Esophagus (tissue), 2 donors: ENCODE data around the gene TMEM181. TPM values are rescaled to one million over a fixed set of nuclear protein-coding genes. Genes with fewer than 3 reads are reported as not detected.
"Not testable (repeated sequence)": the region's sequence is repeated elsewhere in the genome, so short reads cannot be mapped to it uniquely, and the experiment has no call there.

Experiments used
- H3K27ac ChIP-seq, 2 donors: one replicate each; pipeline ENCODE4 v1.5.1; 2013; ENCODE audit warnings: low read depth in 2 of 2, mild to moderate bottlenecking in 2 of 2, inconsistent platforms in 1 of 2, low read length in 1 of 2, moderate library complexity in 1 of 2
- H3K27me3 ChIP-seq, 2 donors: one replicate each; pipeline ENCODE4 v1.6.1; 2013; ENCODE audit warnings: low read length in 2 of 2, control low read depth in 1 of 2, mild to moderate bottlenecking in 1 of 2; ENCODE audit not compliant: insufficient read depth in 2 of 2, control insufficient read depth in 1 of 2
- H3K36me3 ChIP-seq, 2 donors: one replicate each; pipeline ENCODE4 v1.6.1; 2013; ENCODE audit warnings: low read length in 1 of 2; ENCODE audit not compliant: control insufficient read depth in 2 of 2, insufficient read depth in 2 of 2
- H3K4me1 ChIP-seq, 2 donors: one replicate each; pipeline ENCODE4 v1.6.1; 2013; ENCODE audit warnings: low read length in 1 of 2; ENCODE audit not compliant: control insufficient read depth in 2 of 2, insufficient read depth in 2 of 2
- H3K4me3 ChIP-seq, 2 donors: one replicate each; pipeline ENCODE4 v1.5.1; 2013; ENCODE audit warnings: low read length in 2 of 2, mild to moderate bottlenecking in 2 of 2, low read depth in 1 of 2, moderate library complexity in 1 of 2
- H3K9me3 ChIP-seq, 2 donors: one replicate each; pipeline ENCODE4 v1.6.1; 2013; ENCODE audit warnings: mild to moderate bottlenecking in 2 of 2, low read depth in 1 of 2, low read length in 1 of 2, moderate library complexity in 1 of 2; ENCODE audit not compliant: control insufficient read depth in 2 of 2, insufficient read depth in 1 of 2
- WGBS, 2 donors: extraction: QIAGEN DNeasy Blood & Tissue Kit; methylation state at CpG; one replicate each; pipeline ENCODE4 v1.1.7; 2013; 5-methylcytosine and 5-hydroxymethylcytosine counted together
- polyA plus RNA-seq, 2 donors: library from polyadenylated mRNA; stranded (reverse); fragments of 200-250 nt; gene quantifications; one replicate each; pipeline ENCODE4 v1.2.3, GENCODE V29; 2013
- donor health status: healthy with polysubstance abuse.
- donor health status: Bipolar disorder and iron deficiency.

TMEM181 gene
- polyA plus RNA-seq, 2 donors: 7.9 to 9.3 TPM

- Histone ChIP-seq H3K4me1 (peaks cover 0 to 2% of the 10 kb centered on the region in 2 donors), H3K36me3 (no peaks in the 10 kb centered on the region), H3K27me3 (no peaks in the 10 kb centered on the region), H3K27ac (no peak overlapping the region), H3K9me3 (no peaks in the 10 kb centered on the region), H3K4me3 (no peak overlapping the region)
- 59 to 63% methylated on average over 4 of the region's 4 CpGs for WGBS, 2 donors
Observed at GRCh38 chr6:158519761-158520160, 40.1 kb upstream of the TMEM181 start.

GRCh38 chr6:158520975-158521374 is 38.9 kb upstream of the TMEM181 start:
- not testable (repeated sequence) for H3K27me3 ChIP-seq, H3K36me3 ChIP-seq, H3K4me1 ChIP-seq, H3K9me3 ChIP-seq, H3K27ac ChIP-seq, H3K4me3 ChIP-seq
- WGBS, 2 donors: 89 to 94% methylated on average over 7 of the region's 7 CpGs

- Histone ChIP-seq H3K27me3 (no peaks in the 10 kb centered on the region), H3K4me1 (no peaks in the 10 kb centered on the region), H3K36me3 (no peaks in the 10 kb centered on the region), H3K4me3 (no peak overlapping the region), H3K27ac (no peak overlapping the region), H3K9me3 (no peaks in the 10 kb centered on the region)
- WGBS, 2 donors: 85 to 96% methylated on average over 1 of the region's 1 CpG
Observed at GRCh38 chr6:158521759-158522158, 38.1 kb upstream of the TMEM181 start.

- Histone ChIP-seq H3K27me3 (no peaks in the 10 kb centered on the region), H3K36me3 (no peaks in the 10 kb centered on the region), H3K4me3 (no peak overlapping the region), H3K27ac (no peak overlapping the region), H3K4me1 (no peaks in the 10 kb centered on the region), H3K9me3 (no peaks in the 10 kb centered on the region)
- WGBS, 2 donors: 95% methylated on average over 11 of the region's 11 CpGs
Observed at GRCh38 chr6:158522616-158523015, 37.3 kb upstream of the TMEM181 start.

- H3K4me3 ChIP-seq: no peak overlapping the region
- WGBS, 2 donors: 93 to 96% methylated on average over 15 of the region's 15 CpGs
Observed at GRCh38 chr6:158524311-158524710, 35.6 kb upstream of the TMEM181 start.

GRCh38 chr6:158527858-158528257 is 32.0 kb upstream of the TMEM181 start:
- not testable (repeated sequence) for H3K27ac ChIP-seq, H3K9me3 ChIP-seq, H3K4me1 ChIP-seq, H3K4me3 ChIP-seq, H3K36me3 ChIP-seq, H3K27me3 ChIP-seq
- 90 to 94% methylated on average over 1 of the region's 1 CpG for WGBS, 2 donors

More at GRCh38 chr6:158524311-158524710, 35.6 kb upstream of the TMEM181 start:
- Histone ChIP-seq H3K27me3 (no peaks in the 10 kb centered on the region), H3K36me3 (no peaks in the 10 kb centered on the region), H3K9me3 (no peaks in the 10 kb centered on the region), H3K4me1 (no peaks in the 10 kb centered on the region), H3K27ac (no peak overlapping the region)

- H3K4me3 ChIP-seq: no peak overlapping the region
- H3K36me3 ChIP-seq: no peaks in the 10 kb centered on the region
- no peaks in the 10 kb centered on the region for H3K27me3 ChIP-seq
- 75 to 80% methylated on average over 5 to 6 of the region's 6 CpGs for WGBS, 2 donors
- H3K9me3 ChIP-seq: no peaks in the 10 kb centered on the region
- no peaks in the 10 kb centered on the region for H3K4me1 ChIP-seq
- H3K27ac ChIP-seq: no peak overlapping the region
Observed at GRCh38 chr6:158528826-158529225, 31.1 kb upstream of the TMEM181 start.

GRCh38 chr6:158529629-158530028 is 30.3 kb upstream of the TMEM181 start:
- no peaks in the 10 kb centered on the region for H3K9me3 ChIP-seq
- H3K27me3 ChIP-seq: peaks cover 0 to 2% of the 10 kb centered on the region in 2 donors
- 71 to 75% methylated on average over 8 of the region's 8 CpGs for WGBS, 2 donors
- H3K36me3 ChIP-seq: no peaks in the 10 kb centered on the region
- H3K4me1 ChIP-seq: no peaks in the 10 kb centered on the region
- no peak overlapping the region for H3K27ac ChIP-seq
- H3K4me3 ChIP-seq: no peak overlapping the region

- 77 to 79% methylated on average over 4 of the region's 4 CpGs for WGBS, 2 donors
- Histone ChIP-seq H3K27ac (no peak overlapping the region), H3K36me3 (no peaks in the 10 kb centered on the region), H3K4me3 (no peak overlapping the region), H3K4me1 (peaks cover 0 to 5% of the 10 kb centered on the region in 2 donors), H3K27me3 (peaks cover 0 to 7% of the 10 kb centered on the region in 2 donors), H3K9me3 (no peaks in the 10 kb centered on the region)
Observed at GRCh38 chr6:158531566-158531965, 28.3 kb upstream of the TMEM181 start.

- Histone ChIP-seq H3K9me3 (no peaks in the 10 kb centered on the region), H3K4me3 (no peak overlapping the region), H3K27ac (no peak overlapping the region), H3K27me3 (peaks cover 0 to 10% of the 10 kb centered on the region in 2 donors), H3K36me3 (no peaks in the 10 kb centered on the region), H3K4me1 (peaks cover 0 to 7% of the 10 kb centered on the region in 2 donors)
- WGBS, 2 donors: 82 to 91% methylated on average over 2 of the region's 2 CpGs
Observed at GRCh38 chr6:158531970-158532369, 27.9 kb upstream of the TMEM181 start.
